Measurements from ENCODE around the gene RGS21.

- TF ChIP-seq, protein P1, sequence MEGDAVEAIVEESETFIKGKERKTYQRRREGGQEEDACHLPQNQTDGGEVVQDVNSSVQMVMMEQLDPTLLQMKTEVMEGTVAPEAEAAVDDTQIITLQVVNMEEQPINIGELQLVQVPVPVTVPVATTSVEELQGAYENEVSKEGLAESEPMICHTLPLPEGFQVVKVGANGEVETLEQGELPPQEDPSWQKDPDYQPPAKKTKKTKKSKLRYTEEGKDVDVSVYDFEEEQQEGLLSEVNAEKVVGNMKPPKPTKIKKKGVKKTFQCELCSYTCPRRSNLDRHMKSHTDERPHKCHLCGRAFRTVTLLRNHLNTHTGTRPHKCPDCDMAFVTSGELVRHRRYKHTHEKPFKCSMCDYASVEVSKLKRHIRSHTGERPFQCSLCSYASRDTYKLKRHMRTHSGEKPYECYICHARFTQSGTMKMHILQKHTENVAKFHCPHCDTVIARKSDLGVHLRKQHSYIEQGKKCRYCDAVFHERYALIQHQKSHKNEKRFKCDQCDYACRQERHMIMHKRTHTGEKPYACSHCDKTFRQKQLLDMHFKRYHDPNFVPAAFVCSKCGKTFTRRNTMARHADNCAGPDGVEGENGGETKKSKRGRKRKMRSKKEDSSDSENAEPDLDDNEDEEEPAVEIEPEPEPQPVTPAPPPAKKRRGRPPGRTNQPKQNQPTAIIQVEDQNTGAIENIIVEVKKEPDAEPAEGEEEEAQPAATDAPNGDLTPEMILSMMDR (conservative IDR thresholded peaks at IDR 0.05): no peak
- TF ChIP-seq ZFX (IDR thresholded peaks at IDR 0.05): no peak
Measured at GRCh38 chr1:192399161-192399560, 82.4 kb downstream of the RGS21 start.
